HCT116 (cell line): ENCODE data around the gene KCNC4. TPM values are rescaled to one million over a fixed set of nuclear protein-coding genes. Genes with fewer than 3 reads are reported as not detected.

Experiments
- ATAC-seq: fragments of 200-7000 bp; cut with Tn5 transposase; 2 replicates; pipeline ENCODE4 v1.9.1; 2020; ENCODE audit warnings: mild to moderate bottlenecking, moderate library complexity
- BruUV-seq: library from RNA; stranded (reverse); fragments of 400-500 nt; replicated peaks from 2 replicates; lab custom pipeline; 2021; lab: Mats Ljungman, UMichigan
- CTCF ChIA-PET: fragments of 300-600 bp; sonication (Branson Sonifier 250); formaldehyde crosslinking; loops from one replicate; lab custom pipeline; 2021; ENCODE audit warnings: antibody characterized with exemption; lab: Charles Lee
- POLR2A ChIA-PET: fragments of 300-600, 350-600 bp; sonication (Branson Sonifier 250); formaldehyde crosslinking; loops from one replicate; lab custom pipeline; 2021; ENCODE audit warnings: antibody characterized with exemption; lab: Charles Lee
- RAD21 ChIA-PET, 2 experiments: fragments of 300-600 bp; sonication (Branson Sonifier 250); formaldehyde crosslinking; loops; one replicate each; lab custom pipeline; 2023; ENCODE audit warnings: low total read pairs in 2 of 2; ENCODE audit not compliant: uncharacterized antibody in 2 of 2, unreplicated experiment in 2 of 2, low non-redundant PET in 1 of 2; lab: Charles Lee
- DNase-seq: peaks from one replicate; pipeline ENCODE4 v3.0.0-alpha.2; 2010; ENCODE audit warnings: low read depth, low spot score
- H2AFZ ChIP-seq: fragments of 200-600 bp; shearing (Covaris generic), sonication (generic); 2 replicates; pipeline ENCODE4 v1.6.1; 2017; ENCODE audit warnings: low read depth, mixed run types, mixed read lengths, antibody characterized with exemption, low read length; ENCODE audit not compliant: poor library complexity, severe bottlenecking
- H3K27ac ChIP-seq: 2 replicates; pipeline ENCODE4 v1.5.1; 2012; ENCODE audit warnings: low read depth, low read length
- H3K27me3 ChIP-seq: fragments of 200-600 bp; sonication (generic); 2 replicates; pipeline ENCODE4 v1.6.1; 2016; ENCODE audit warnings: mixed run types, low read length, mixed read lengths; ENCODE audit not compliant: insufficient read depth
- H3K36me3 ChIP-seq, 2 experiments: fragments of 200-500 bp in 1 of 2; fragments of 200-600 bp in 1 of 2; sonication (Bioruptor generic) in 1 of 2; sonication (generic) in 1 of 2; 2 replicates each; pipeline versions ENCODE4 v1.5.1 to v1.6.1; 2014 to 2016; ENCODE audit warnings: low read length in 2 of 2, inconsistent platforms in 1 of 2, mixed read lengths in 1 of 2, mixed run types in 1 of 2; ENCODE audit not compliant: insufficient read depth in 2 of 2, control insufficient read depth in 1 of 2
- H3K4me1 ChIP-seq, 2 experiments: fragments of 200-600 bp in 1 of 2; sonication (generic) in 1 of 2; 2 replicates each; pipeline versions ENCODE4 v1.5.1 to v1.6.1; 2012 to 2017; ENCODE audit warnings: low read length in 2 of 2, inconsistent platforms in 1 of 2, mild to moderate bottlenecking in 1 of 2, mixed read lengths in 1 of 2, mixed run types in 1 of 2, moderate library complexity in 1 of 2; ENCODE audit not compliant: insufficient read depth in 2 of 2, control insufficient read depth in 1 of 2
- H3K4me2 ChIP-seq: fragments of 200-600 bp; sonication (generic); 2 replicates; pipeline ENCODE4 v1.6.1; 2017; ENCODE audit warnings: mixed run types, low read length, mixed read lengths
- H3K4me3 ChIP-seq, 2 experiments: fragments of 200-600 bp in 1 of 2; sonication (generic) in 1 of 2; replicated peaks in 1 of 2; 2 replicates each; pipeline ENCODE4 v1.5.1; 2011 to 2016; ENCODE audit warnings: low read length in 2 of 2, control low read depth in 1 of 2, low read depth in 1 of 2, mild to moderate bottlenecking in 1 of 2, mixed read lengths in 1 of 2, mixed run types in 1 of 2
- H3K79me2 ChIP-seq: fragments of 200-600 bp; sonication (generic); 2 replicates; pipeline ENCODE4 v1.6.1; 2017; ENCODE audit warnings: mild to moderate bottlenecking, mixed run types, low read length, moderate library complexity, mixed read lengths; ENCODE audit not compliant: insufficient read depth
- H3K9ac ChIP-seq: fragments of 200-600 bp; sonication (generic); 2 replicates; pipeline ENCODE4 v1.6.1; 2016; ENCODE audit warnings: low read length, mixed read lengths
- H3K9me2 ChIP-seq: fragments of 200-600 bp; sonication (generic), shearing (Covaris generic); 2 replicates; pipeline ENCODE4 v1.6.1; 2017; ENCODE audit warnings: mixed run types, mild to moderate bottlenecking, moderate library complexity; ENCODE audit not compliant: insufficient read depth
- H3K9me3 ChIP-seq, 2 experiments: fragments of 200-500 bp in 1 of 2; fragments of 200-600 bp in 1 of 2; sonication (Bioruptor generic) in 1 of 2; sonication (generic) in 1 of 2; 2 replicates each; pipeline ENCODE4 v1.6.1; 2014 to 2017; ENCODE audit warnings: low read length in 2 of 2, mixed read lengths in 2 of 2, inconsistent platforms in 1 of 2, low read depth in 1 of 2, mild to moderate bottlenecking in 1 of 2, mixed run types in 1 of 2, moderate library complexity in 1 of 2; ENCODE audit not compliant: control insufficient read depth in 1 of 2, insufficient read depth in 1 of 2
- H4K20me1 ChIP-seq: fragments of 200-600 bp; sonication (generic), shearing (Covaris generic); 2 replicates; pipeline ENCODE4 v1.6.1; 2017; ENCODE audit warnings: mixed run types, mild to moderate bottlenecking, moderate library complexity; ENCODE audit not compliant: insufficient read depth
- ZBTB33 ChIP-seq: IDR thresholded peaks from 2 replicates; pipeline ENCODE4 v1.6.1; 2011; ENCODE audit warnings: mild to moderate bottlenecking, low read length, moderate library complexity; ENCODE audit not compliant: insufficient replicate concordance; ENCODE audit errors: extremely low read depth
- ZNF274 ChIP-seq: fragments of 200-500 bp; sonication (Bioruptor generic); IDR thresholded peaks from 2 replicates; pipeline ENCODE4 v1.6.1; 2014; ENCODE audit warnings: mild to moderate bottlenecking, low read depth, low read length, inconsistent platforms
- intact Hi-C: fragments of 100-400 bp; cut with micrococcal nuclease; formaldehyde crosslinking; loops from 2 replicates; pipeline ENCODE4 v1.10.0; 2022
- total RNA-seq: library from RNA; stranded (reverse); gene quantifications from one replicate; pipeline ENCODE4 v1.2.1, GENCODE V29; 2021; ENCODE audit not compliant: unreplicated experiment

The KCNC4 gene
- total RNA-seq, 1 experiment from 2014 or later: 13.0 TPM

- H3K9ac ChIP-seq: no peak overlapping the region
- no peak overlapping the region for H3K27ac ChIP-seq
- no TSS peak for BruUV-seq
- ChIA-PET POLR2A (no interaction called here), RAD21 (no interaction called here), CTCF (no interaction called here)
- H3K9me3 ChIP-seq: no peaks in the 10 kb centered on the region
- H3K4me1 ChIP-seq: peaks cover 0 to 8% of the 10 kb centered on the region in 2 experiments; a peak in 2 of 4 replicates
- no peaks in the 10 kb centered on the region for H3K36me3 ChIP-seq
- DNase-seq: no peak
- no peaks in the 10 kb centered on the region for H3K79me2 ChIP-seq
- no peaks in the 10 kb centered on the region for H3K27me3 ChIP-seq
- no peak for ATAC-seq
- no peaks in the 10 kb centered on the region for H3K9me2 ChIP-seq
- no peak overlapping the region for H3K4me3 ChIP-seq
- H2AFZ ChIP-seq: no peak overlapping the region
- no peaks in the 10 kb centered on the region for H4K20me1 ChIP-seq
- TF ChIP-seq ZNF274: no peak
- intact Hi-C loops: no loop called here
- H3K4me2 ChIP-seq: no peak overlapping the region
Measured at GRCh38 chr1:110258734-110259133, 48.6 kb downstream of the KCNC4 start.

- TF ChIP-seq ZBTB33: no peak
- Histone ChIP-seq H4K20me1 (no peaks in the 10 kb centered on the region), H3K9me3 (no peaks in the 10 kb centered on the region), H3K9me2 (no peaks in the 10 kb centered on the region), H3K27me3 (no peaks in the 10 kb centered on the region), H2AFZ (no peak overlapping the region), H3K36me3 (no peaks in the 10 kb centered on the region), H3K4me1 (peaks cover 0 to 8% of the 10 kb centered on the region in 2 experiments; a peak in 2 of 4 replicates), H3K4me2 (no peak overlapping the region), H3K9ac (no peak overlapping the region), H3K27ac (no peak overlapping the region), H3K4me3 (no peak overlapping the region), H3K79me2 (no peaks in the 10 kb centered on the region)
- POLR2A ChIA-PET: no interaction called here
- RAD21 ChIA-PET: no interaction called here
- intact Hi-C loops: no loop called here
- DNase-seq (no peak), ATAC-seq (no peak)
- no TSS peak for BruUV-seq
- CTCF ChIA-PET: no interaction called here
Measured at GRCh38 chr1:110259770-110260169, 49.7 kb downstream of the KCNC4 start.

Other genes starting within 250 kb of the KCNC4 start
- 92.0 TPM for gene AHCYL1, start 225.5 kb upstream of the KCNC4 start, total RNA-seq
- gene STRIP1, start 175.7 kb upstream of the KCNC4 start, total RNA-seq: 33.5 TPM
- gene ALX3, start 139.6 kb upstream of the KCNC4 start, total RNA-seq: not detected
- gene UBL4B, start 97.9 kb upstream of the KCNC4 start, total RNA-seq: 0.57 TPM
- gene SLC6A17, start 59.8 kb upstream of the KCNC4 start, total RNA-seq: 10.5 TPM
- gene RBM15, start 129.1 kb downstream of the KCNC4 start, total RNA-seq: 44.0 TPM
- 0.20 TPM for gene SLC16A4, start 180.7 kb downstream of the KCNC4 start, total RNA-seq
- gene LAMTOR5, start 197.4 kb downstream of the KCNC4 start, total RNA-seq: 137 TPM
- gene PROK1, start 240.8 kb downstream of the KCNC4 start, total RNA-seq: 0.22 TPM